Thyroid gland (tissue), 4 donors: ENCODE results near the gene SVIL.
"Not testable (repeated sequence)": the region's sequence is repeated elsewhere in the genome, so short reads cannot be mapped to it uniquely, and the experiment has no call there.

ENCODE experiments used
- POLR2A ChIP-seq, 2 donors: fragments of 450-650 bp; IDR thresholded peaks; one replicate each; pipeline ENCODE4 v1.6.1; 2017; ENCODE audit warnings: antibody characterized with exemption in 2 of 2, mild to moderate bottlenecking in 2 of 2, moderate library complexity in 1 of 2
- TF ChIP-seq, protein P1 (sequence below), 6 experiments: fragments of 200-600 bp in 3 of 6; fragments of 450-650 bp in 3 of 6; sonication (generic) in 3 of 6; IDR thresholded peaks; one replicate each; pipeline ENCODE4 v1.5.1; 2016 to 2019; ENCODE audit warnings: antibody characterized with exemption in 6 of 6, mild to moderate bottlenecking in 2 of 6, inconsistent platforms in 1 of 6, moderate library complexity in 1 of 6

DNA sequence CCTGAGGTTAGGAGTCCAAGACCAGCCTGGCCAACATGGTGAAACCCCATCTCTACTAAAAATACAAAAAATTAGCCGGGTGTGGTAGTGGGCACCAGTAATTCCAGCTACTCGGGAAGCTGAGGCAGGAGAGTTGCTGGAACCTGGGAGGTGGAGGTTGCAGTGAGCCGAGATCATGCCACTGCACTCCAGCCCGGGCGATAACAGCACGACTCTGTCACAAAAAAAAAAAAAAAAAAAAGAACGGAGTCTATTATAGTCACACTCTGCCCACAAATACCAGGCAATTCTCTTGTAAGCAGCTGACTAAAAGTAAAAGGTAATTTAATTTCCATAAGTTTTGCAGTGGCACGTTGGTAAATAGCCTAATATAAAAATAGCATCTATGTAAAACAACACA, 98.1 kb downstream of the SVIL start:
- TF ChIP-seq, protein P1, sequence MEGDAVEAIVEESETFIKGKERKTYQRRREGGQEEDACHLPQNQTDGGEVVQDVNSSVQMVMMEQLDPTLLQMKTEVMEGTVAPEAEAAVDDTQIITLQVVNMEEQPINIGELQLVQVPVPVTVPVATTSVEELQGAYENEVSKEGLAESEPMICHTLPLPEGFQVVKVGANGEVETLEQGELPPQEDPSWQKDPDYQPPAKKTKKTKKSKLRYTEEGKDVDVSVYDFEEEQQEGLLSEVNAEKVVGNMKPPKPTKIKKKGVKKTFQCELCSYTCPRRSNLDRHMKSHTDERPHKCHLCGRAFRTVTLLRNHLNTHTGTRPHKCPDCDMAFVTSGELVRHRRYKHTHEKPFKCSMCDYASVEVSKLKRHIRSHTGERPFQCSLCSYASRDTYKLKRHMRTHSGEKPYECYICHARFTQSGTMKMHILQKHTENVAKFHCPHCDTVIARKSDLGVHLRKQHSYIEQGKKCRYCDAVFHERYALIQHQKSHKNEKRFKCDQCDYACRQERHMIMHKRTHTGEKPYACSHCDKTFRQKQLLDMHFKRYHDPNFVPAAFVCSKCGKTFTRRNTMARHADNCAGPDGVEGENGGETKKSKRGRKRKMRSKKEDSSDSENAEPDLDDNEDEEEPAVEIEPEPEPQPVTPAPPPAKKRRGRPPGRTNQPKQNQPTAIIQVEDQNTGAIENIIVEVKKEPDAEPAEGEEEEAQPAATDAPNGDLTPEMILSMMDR (IDR thresholded peaks at IDR 0.05) = not testable (repeated sequence)
- TF ChIP-seq POLR2A (IDR thresholded peaks at IDR 0.05) = not testable (repeated sequence)
